HFFc6 (cell line): ENCODE data around the gene RAPGEF1. TPM values are rescaled to one million over a fixed set of nuclear protein-coding genes. Genes with fewer than 3 reads are reported as not detected.
A peak's percentile ranks its signal among the peaks of the same experiment; 100 is the strongest.

ENCODE experiments used
- DNase-seq: peaks from one replicate; pipeline ENCODE4 v3.0.0-alpha.2; 2018
- H3K27ac Mint-ChIP-seq: 2 replicates; pipeline ENCODE4 v1.8.0; 2020; ENCODE audit warnings: mild to moderate bottlenecking, mixed read lengths
- H3K27me3 Mint-ChIP-seq: 2 replicates; pipeline ENCODE4 v1.8.0; 2021; ENCODE audit warnings: mild to moderate bottlenecking, moderate library complexity, mixed read lengths; ENCODE audit not compliant: insufficient read depth
- H3K36me3 Mint-ChIP-seq: 2 replicates; pipeline ENCODE4 v1.8.0; 2021; ENCODE audit warnings: low read depth, mixed read lengths
- H3K4me1 Mint-ChIP-seq: 2 replicates; pipeline ENCODE4 v1.8.0; 2020; ENCODE audit warnings: low read depth, mixed read lengths
- H3K4me3 Mint-ChIP-seq: 2 replicates; pipeline ENCODE4 v1.8.0; 2020; ENCODE audit warnings: mild to moderate bottlenecking, moderate library complexity, mixed read lengths
- H3K9me3 Mint-ChIP-seq: 2 replicates; pipeline ENCODE4 v1.8.0; 2020; ENCODE audit warnings: mild to moderate bottlenecking, mixed read lengths
- total RNA-seq, 6 experiments: library from RNA; stranded (reverse); fragmentation: NEBNext Ultra II Directional; extraction: Animal tissue kit (Norgen Biotek cat#: 25700); gene quantifications; 2 replicates in 1 of 6; 3 replicates in 5 of 6; pipeline ENCODE4 v1.2.3, GENCODE V29; 2021
- TF ChIP-seq, protein P1 (sequence below): fragments of 200-600 bp; sonication (generic); IDR thresholded peaks from 2 replicates; pipeline ENCODE4 v1.5.0; 2021; ENCODE audit warnings: antibody characterized with exemption, mild to moderate bottlenecking

RAPGEF1 gene
- total RNA-seq, 6 experiments from 2014 or later: 38.6 to 46.6 (median 42.3) TPM

DNA sequence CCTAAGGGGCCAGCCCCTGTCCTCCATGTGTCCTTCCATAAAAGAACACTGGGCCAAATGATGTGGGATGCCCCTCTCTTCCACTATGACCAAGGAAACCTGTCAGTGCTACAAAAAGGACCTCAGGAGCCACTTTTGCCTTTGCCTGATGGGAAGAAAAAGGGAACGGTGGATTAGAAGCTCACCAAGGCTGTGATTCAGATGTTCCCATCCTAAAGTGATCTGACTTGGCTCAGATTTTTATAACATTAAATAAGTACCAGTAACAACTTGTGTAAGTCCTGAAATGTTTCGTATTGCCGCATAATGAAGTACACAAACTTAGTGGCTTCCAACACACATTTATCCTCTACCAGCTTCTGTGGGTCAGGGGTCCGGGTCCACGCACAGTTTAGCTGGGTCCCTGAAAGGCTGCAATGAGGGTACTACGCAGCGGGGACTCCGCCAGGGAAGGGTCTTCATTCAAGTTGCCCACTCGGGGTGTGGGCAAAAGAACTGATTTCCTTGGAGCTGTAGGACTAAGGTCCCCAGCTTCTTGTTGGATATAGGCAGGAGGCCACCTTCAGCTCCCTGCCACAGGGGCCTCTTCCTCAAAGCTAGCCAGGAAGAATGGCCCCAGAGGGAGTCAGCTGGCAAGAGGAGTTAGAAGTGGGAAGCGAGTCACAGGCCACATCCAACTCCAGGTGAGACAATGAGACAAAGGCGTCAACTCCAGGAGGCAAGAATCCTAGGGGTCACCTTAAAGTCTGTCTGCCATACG is 60.4 kb downstream of the RAPGEF1 start:
- Mint-ChIP-seq H3K27ac (peak overlapping the region; percentile 92), H3K9me3 (no peaks in the 10 kb centered on the region), H3K4me1 (peaks cover 61% of the 10 kb centered on the region), H3K27me3 (peaks cover 2% of the 10 kb centered on the region), H3K4me3 (peak overlapping the region; percentile 83), H3K36me3 (peaks cover 10% of the 10 kb centered on the region)
- DNase-seq: peak; percentile 26
- TF ChIP-seq, protein P1, sequence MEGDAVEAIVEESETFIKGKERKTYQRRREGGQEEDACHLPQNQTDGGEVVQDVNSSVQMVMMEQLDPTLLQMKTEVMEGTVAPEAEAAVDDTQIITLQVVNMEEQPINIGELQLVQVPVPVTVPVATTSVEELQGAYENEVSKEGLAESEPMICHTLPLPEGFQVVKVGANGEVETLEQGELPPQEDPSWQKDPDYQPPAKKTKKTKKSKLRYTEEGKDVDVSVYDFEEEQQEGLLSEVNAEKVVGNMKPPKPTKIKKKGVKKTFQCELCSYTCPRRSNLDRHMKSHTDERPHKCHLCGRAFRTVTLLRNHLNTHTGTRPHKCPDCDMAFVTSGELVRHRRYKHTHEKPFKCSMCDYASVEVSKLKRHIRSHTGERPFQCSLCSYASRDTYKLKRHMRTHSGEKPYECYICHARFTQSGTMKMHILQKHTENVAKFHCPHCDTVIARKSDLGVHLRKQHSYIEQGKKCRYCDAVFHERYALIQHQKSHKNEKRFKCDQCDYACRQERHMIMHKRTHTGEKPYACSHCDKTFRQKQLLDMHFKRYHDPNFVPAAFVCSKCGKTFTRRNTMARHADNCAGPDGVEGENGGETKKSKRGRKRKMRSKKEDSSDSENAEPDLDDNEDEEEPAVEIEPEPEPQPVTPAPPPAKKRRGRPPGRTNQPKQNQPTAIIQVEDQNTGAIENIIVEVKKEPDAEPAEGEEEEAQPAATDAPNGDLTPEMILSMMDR: no peak

DNA sequence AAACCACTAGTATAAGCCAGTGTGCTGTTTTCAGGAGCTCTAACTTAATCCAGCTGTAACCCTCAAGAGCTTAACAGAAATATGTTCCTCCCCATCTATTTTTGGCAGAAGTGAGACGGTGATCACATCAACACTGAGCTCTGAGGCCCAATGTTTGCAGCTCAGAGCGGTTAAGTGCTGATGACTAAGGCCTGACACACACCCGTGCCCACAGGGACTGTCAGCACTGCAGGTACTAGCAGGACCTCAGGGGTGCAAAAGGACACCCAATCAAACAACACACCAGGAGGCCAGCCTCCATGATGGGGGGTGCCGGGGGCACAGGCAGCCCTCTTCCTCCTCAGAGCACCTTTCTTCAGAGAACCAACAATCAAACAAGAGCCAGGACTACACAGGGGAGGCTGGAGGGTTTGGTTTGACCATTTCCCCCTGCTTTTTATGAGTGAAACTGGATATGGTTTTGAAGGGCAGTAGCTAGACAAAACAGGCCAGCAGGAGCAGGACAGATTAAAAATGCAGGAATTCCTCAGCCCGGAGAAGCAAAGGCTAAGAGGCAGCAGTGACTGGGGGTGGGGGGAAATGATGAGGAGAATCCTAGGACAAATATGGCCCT is 61.3 kb downstream of the RAPGEF1 start:
- TF ChIP-seq, protein P1: no peak
- H3K27me3 Mint-ChIP-seq: peaks cover 2% of the 10 kb centered on the region
- H3K36me3 Mint-ChIP-seq: peaks cover 9% of the 10 kb centered on the region; the same call in 1 of the 2 replicates
- peak overlapping the region; percentile 92 for H3K27ac Mint-ChIP-seq
- H3K4me1 Mint-ChIP-seq: peaks cover 65% of the 10 kb centered on the region
- H3K9me3 Mint-ChIP-seq: no peaks in the 10 kb centered on the region
- peak; percentile 95 for DNase-seq
- peak overlapping the region; percentile 83 for H3K4me3 Mint-ChIP-seq

DNA sequence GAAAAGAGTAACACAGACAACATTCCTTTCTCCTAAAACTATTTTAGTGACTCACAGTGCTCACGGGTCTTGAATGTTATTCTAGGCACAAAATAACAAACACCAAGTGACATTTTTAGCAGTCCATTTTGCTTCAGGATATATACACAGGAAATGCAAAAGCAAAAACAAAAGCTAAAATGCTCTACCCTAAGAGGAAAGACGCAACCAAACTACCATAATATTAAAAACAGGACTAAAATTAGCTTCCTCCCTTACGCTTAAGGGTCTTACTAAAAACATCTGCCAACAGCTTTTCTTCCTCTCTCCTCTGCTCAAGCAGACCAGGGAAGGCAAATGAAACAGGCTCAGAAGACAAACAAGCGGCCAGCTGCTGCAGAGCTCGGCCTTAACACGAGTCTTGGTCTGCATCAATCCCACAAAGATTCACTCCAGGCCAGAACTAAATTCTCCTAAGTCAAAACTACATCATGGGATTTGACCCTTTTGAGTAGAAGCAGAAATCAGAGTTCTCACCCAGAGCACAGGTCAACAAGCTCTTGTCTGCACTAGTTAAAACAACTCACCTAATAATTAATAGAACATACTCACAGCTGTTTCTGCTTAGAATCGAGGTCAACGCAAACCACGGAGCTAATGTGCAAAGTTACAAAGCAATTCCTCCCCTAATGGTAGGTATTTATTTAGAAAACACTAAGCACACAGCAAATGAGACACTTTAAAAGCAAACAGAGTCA is 62.3 kb downstream of the RAPGEF1 start:
- no peaks in the 10 kb centered on the region for H3K9me3 Mint-ChIP-seq
- peak; percentile 79 for DNase-seq
- peak overlapping the region; percentile 83 for H3K4me3 Mint-ChIP-seq
- H3K36me3 Mint-ChIP-seq: peaks cover 9% of the 10 kb centered on the region; the same call in 1 of the 2 replicates
- peaks cover 75% of the 10 kb centered on the region for H3K4me1 Mint-ChIP-seq
- TF ChIP-seq, protein P1: peak; percentile 52
- peaks cover 2% of the 10 kb centered on the region for H3K27me3 Mint-ChIP-seq
- peak overlapping the region; percentile 92 for H3K27ac Mint-ChIP-seq

DNA sequence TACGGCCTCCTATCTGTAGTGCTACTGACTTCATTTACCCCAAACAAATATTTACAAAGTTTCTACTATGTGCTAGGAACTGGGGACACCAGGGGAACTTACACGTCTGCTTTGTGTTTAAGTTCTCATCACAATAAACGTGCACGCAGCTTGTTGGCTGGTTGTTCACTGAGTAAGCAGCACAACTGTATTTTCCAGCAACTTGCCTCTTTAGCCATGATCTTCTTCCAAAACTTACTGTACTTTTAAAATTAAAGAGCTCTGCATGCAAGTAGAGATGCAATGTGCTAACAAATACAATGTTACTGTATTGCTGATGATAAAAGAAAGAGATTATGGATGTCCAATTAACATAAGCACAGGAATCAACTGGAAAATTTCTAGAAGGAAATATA is 62.8 kb downstream of the RAPGEF1 start:
- peak overlapping the region; percentile 92 for H3K27ac Mint-ChIP-seq

DNA sequence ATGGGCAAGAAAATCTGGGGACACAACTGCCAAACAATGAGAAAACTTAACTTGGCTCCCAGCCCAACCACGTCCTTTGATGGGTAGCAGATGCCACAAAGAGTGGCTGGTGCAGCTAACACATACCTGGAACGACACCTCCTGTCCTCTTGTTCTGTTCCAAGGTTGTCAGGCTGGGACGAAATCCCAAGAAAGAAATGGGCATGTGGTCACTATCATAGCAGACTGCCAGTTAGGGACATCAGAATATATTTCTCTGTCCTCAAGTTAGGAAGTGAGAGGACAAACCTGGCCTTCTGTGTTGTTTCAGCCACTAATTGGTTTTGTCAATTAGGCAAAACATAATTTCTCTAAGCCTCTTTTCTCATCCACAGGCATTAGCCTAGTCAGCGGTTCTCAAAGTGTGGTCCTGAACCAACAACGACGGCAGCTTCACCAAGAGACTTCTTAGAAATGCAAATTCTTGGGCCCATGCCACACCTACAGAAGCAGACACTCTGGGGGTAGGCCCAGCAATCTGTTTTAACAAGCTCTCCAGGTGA is 63.4 kb downstream of the RAPGEF1 start:
- H3K36me3 Mint-ChIP-seq: peaks cover 9% of the 10 kb centered on the region; the same call in 1 of the 2 replicates
- H3K27ac Mint-ChIP-seq: peak overlapping the region; percentile 92
- DNase-seq: no peak
- H3K4me3 Mint-ChIP-seq: peak overlapping the region; percentile 83
- peaks cover 2% of the 10 kb centered on the region for H3K27me3 Mint-ChIP-seq
- H3K9me3 Mint-ChIP-seq: no peaks in the 10 kb centered on the region
- TF ChIP-seq, protein P1: no peak
- peaks cover 80% of the 10 kb centered on the region for H3K4me1 Mint-ChIP-seq

More for the DNA sequence above, 62.8 kb downstream of the RAPGEF1 start:
- TF ChIP-seq, protein P1: no peak
- Mint-ChIP-seq H3K36me3 (peaks cover 9% of the 10 kb centered on the region; the same call in 1 of the 2 replicates), H3K27me3 (peaks cover 2% of the 10 kb centered on the region), H3K4me3 (peak overlapping the region; percentile 83), H3K9me3 (no peaks in the 10 kb centered on the region), H3K4me1 (peaks cover 80% of the 10 kb centered on the region)
- DNase-seq: no peak
